Bronchial epithelial cell (primary cell): Measurements from ENCODE around the gene HDGF. TPM values are rescaled to one million over a fixed set of nuclear protein-coding genes. Genes with fewer than 3 reads are reported as not detected.

Source experiments
- DNase-seq: peaks from one replicate; pipeline ENCODE4 v3.0.0-alpha.2; 2010; ENCODE audit warnings: low read depth
- FAIRE-seq: peaks from 2 replicates; lab custom pipeline; 2011; peaks lifted over from hg19 to GRCh38; lab: Jason Lieb, UNC
- H3K27me3 ChIP-seq: 2 replicates; pipeline ENCODE4 v1.5.1; 2011; ENCODE audit warnings: low read length; ENCODE audit not compliant: control insufficient read depth, insufficient read depth
- H3K36me3 ChIP-seq: 2 replicates; pipeline ENCODE4 v1.5.1; 2011; ENCODE audit warnings: low read length; ENCODE audit not compliant: control insufficient read depth, insufficient read depth
- H3K4me3 ChIP-seq: 2 replicates; pipeline ENCODE4 v1.5.1; 2011; ENCODE audit warnings: mild to moderate bottlenecking, low read depth, low read length, control low read depth
- CTCF ChIP-seq: IDR thresholded peaks from 2 replicates; pipeline ENCODE4 v1.5.1; 2011; ENCODE audit warnings: mild to moderate bottlenecking, moderate library complexity, low read length, control low read depth, inconsistent platforms; ENCODE audit not compliant: insufficient read depth, severe bottlenecking
- total RNA-seq: library from RNA; depleted of rRNA; stranded (reverse); fragments of >200 nt; gene quantifications from 2 replicates; pipeline ENCODE4 v1.2.1, GENCODE V29; 2014

The HDGF gene
- total RNA-seq, 1 donor from 2014 or later = 163 TPM

- Histone ChIP-seq H3K36me3 (no peaks in the 10 kb centered on the region), H3K4me3 (peak overlapping the region; percentile 71), H3K27me3 (no peaks in the 10 kb centered on the region)
- no peak for FAIRE-seq
- TF ChIP-seq CTCF = no peak
- no peak for DNase-seq
Measured at GRCh38 chr1:156750711-156751450, 594 bp downstream of the HDGF start.

DNA sequence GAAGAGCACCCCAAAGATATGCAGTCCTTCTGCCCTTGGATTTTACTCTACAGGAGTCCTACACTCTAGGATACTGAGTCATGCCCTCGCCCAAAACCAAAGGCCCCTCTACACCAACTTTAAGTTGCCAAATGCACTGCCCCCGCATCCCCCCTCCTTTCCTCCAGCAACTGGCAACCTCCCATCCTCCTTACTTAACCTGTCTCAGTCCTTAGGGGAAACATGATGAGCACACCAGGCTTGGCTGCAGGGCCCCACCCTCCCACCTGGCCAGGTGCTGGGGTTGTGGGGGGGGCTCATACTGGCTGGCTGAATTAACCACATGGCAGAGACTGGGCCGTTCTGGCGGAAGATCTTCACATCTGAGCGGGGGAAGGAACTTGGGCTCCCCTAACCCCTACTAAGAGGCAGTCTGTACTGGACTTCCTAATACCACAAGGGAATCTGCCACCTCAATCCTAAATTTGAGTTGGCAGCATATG lies 1.2 kb downstream of the HDGF start:
- Histone ChIP-seq H3K27me3 (no peaks in the 10 kb centered on the region), H3K4me3 (peak overlapping the region; percentile 71), H3K36me3 (peaks cover 1% of the 10 kb centered on the region)
- DNase-seq (peak; percentile 93), FAIRE-seq (no peak)
- TF ChIP-seq CTCF = no peak

DNA sequence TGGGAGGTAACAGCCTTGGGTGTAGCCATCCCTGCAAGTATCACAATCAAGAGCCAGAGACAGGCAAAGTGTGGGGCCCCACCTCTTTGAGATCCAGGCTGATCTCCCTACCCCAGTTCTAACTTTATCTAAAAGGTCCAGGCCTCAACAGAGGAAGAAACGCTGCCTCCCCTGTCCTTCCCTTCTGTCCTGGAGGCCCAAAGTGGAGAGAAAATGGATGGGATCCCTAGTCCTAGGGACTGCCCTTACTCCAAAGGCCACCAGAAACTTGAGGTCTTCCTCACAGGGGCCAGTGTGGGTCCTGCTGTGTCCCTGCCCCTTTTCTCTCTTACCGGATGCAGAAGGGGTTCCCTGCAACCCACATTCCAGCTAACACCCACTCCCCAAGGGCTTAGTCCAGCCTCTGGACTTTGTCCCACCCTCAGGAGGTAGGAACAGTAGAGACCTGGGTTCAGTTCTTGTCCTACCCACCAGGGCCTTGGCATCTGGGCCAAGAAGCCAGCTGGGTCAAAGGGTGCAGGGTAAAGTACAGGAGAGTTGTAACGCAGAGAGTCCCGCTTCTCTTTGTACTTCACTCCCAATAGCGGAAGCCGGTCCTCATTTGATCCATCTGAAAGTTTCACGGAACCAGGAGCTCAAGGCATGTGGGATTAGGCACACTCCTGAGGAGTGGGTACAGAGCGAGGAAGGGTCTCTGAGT lies 1.9 kb downstream of the HDGF start:
- FAIRE-seq = no peak
- Histone ChIP-seq H3K36me3 (peaks cover 4% of the 10 kb centered on the region), H3K4me3 (peak overlapping the region; percentile 71), H3K27me3 (no peaks in the 10 kb centered on the region)
- TF ChIP-seq CTCF = no peak
- DNase-seq = no peak

DNA sequence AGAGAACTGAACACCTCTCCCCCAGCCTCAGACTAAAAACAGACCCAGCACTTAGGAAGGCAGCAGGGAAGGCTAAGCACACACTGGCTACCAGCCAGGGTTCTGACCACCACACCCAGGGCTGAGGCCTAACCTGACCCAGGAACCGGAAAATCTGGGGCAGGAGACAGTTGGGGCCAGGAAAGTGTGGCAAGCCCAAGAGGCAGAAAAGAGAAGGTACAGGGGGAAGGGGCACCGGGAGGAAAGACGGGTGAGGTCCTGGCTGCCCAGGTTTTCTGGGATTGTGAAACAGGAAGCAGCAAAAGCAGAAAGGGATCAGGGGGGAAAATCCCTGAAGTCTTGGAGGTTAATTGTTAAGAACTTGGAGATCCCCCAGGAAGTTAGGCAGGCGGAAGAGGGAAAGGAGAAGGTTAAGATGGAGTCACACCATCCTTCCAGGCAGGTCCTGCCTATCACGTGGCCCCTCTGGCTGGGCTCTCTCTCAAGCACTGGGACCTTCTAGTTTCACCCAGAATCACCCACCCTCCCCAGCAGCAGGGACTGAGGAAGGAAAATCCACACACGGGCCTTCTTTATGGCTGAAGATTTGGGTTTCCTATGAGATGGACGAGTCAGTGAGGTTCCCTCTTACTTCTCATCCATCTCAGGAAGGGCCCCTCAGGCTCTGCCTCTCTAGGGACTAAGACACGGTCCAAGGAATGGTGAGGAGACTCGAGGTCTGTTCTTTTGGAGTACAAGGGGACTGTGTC lies 2.6 kb downstream of the HDGF start:
- Histone ChIP-seq H3K36me3 (peaks cover 8% of the 10 kb centered on the region), H3K27me3 (no peaks in the 10 kb centered on the region), H3K4me3 (peak overlapping the region; percentile 71)
- peak; percentile 90 for DNase-seq
- TF ChIP-seq CTCF = no peak
- no peak for FAIRE-seq

DNA sequence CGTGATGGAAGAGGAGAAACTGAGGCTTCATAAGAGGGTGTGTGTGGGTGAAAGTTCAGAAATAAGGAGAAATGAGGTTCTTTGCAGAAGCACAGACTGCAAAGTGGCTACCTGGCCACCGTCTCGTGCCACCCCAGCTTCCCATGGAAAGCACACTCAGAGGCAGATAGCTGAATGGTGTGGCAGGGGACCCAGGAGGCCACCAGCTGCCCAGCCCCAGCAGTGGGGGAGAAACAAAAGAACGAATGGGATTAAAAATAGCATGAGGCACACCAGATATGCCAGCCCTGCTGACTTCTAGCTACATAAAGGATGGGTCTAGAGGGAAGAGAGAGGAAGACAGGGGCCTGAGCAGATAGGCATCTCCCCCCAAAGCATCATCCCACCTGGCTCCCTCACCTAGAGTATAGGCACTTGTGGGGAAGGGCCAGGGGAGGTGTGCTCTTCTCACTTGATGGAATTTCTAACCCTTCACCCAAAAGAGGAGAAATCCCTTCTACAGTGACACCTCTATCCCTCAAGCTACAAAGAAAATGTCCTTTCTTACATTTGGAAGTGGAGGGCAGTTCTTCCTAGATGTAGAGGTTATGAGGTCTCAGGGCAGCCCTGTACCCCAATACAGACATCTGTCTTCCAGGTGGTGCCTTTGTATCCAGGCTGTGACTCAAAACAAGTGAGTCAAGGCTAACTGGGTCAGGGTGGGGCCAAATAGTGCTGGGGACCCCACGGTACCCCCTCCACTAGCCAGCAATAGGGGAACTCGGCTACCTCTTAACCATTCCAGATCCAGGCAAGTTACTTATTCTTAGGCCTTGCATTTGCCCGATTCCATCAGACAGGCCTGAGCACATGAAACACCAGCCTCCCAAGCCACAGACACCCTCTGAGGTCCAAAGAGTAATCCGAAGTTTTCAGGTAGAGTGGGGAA lies 3.5 kb downstream of the HDGF start:
- no peak for FAIRE-seq
- TF ChIP-seq CTCF = no peak
- H3K4me3 ChIP-seq = peak overlapping the region; percentile 71
- no peaks in the 10 kb centered on the region for H3K27me3 ChIP-seq
- DNase-seq = peak; percentile 70
- peaks cover 13% of the 10 kb centered on the region for H3K36me3 ChIP-seq
